ENCODE measurements around the gene PCDHGB7. TPM values are rescaled to one million over a fixed set of nuclear protein-coding genes. Genes with fewer than 3 reads are reported as not detected.

Gene PCDHGB7
- total and polyA plus RNA-seq, 2 donors (not counting 1 experiment from before 2014, with no cell fraction given): 13.0 to 15.3 TPM

- Histone ChIP-seq H3K4me2 (ENCODE audit: extremely low read depth, insufficient read depth, low read length) (no peak overlapping the region), H3K4me1 (ENCODE audit: control insufficient read depth, extremely low read depth, insufficient read depth, low read length) (no peaks in the 10 kb centered on the region), H3K36me3 (ENCODE audit: control insufficient read depth, insufficient read depth, low read length) (no peaks in the 10 kb centered on the region), H4K20me1 (ENCODE audit: control insufficient read depth, extremely low read depth, insufficient read depth, low read length) (no peaks in the 10 kb centered on the region), H3K27me3 (ENCODE audit: control insufficient read depth, insufficient read depth, low read length) (no peaks in the 10 kb centered on the region), H3K27ac (ENCODE audit: insufficient read depth, low read length) (no peak overlapping the region), H3K79me2 (ENCODE audit: control insufficient read depth, insufficient read depth, low read length) (no peaks in the 10 kb centered on the region), H3K9me3 (ENCODE audit: control insufficient read depth, insufficient read depth, low read depth, low read length) (no peaks in the 10 kb centered on the region), H3K4me3 (replicated peaks in 1 of 4; ENCODE audit: control extremely low read depth in 1 of 4, insufficient read depth in 1 of 4, low read depth in 3 of 4, low read length in 4 of 4) (no peak overlapping the region), H2AFZ (ENCODE audit: low read length) (no peak overlapping the region), H3K9ac (ENCODE audit: insufficient read depth, low read length) (no peak overlapping the region)
- no peak for TF ChIP-seq CTCF (conservative IDR thresholded peaks at IDR 0.05 in 1 of 2, IDR thresholded peaks at IDR 0.05 in 1 of 2; ENCODE audit: low read depth in 1 of 2, low read length in 2 of 2)
- TF ChIP-seq EZH2 (IDR thresholded peaks at IDR 0.05; ENCODE audit: low read length, missing control alignments): no peak
- no peak for DNase-seq (ENCODE audit: low read depth in 2 of 2)
Measured at GRCh38 chr5:141441571-141442170, 24.2 kb downstream of the PCDHGB7 start.

GRCh38 chr5:141465351-141465750, 47.9 kb downstream of the PCDHGB7 start:
- H3K27me3 ChIP-seq (ENCODE audit: control insufficient read depth, insufficient read depth, low read length): no peaks in the 10 kb centered on the region
- H3K4me3 ChIP-seq (replicated peaks in 1 of 4; ENCODE audit: control extremely low read depth in 1 of 4, insufficient read depth in 1 of 4, low read depth in 3 of 4, low read length in 4 of 4): no peak overlapping the region
- H4K20me1 ChIP-seq (ENCODE audit: control insufficient read depth, extremely low read depth, insufficient read depth, low read length): no peaks in the 10 kb centered on the region
- no peaks in the 10 kb centered on the region for H3K36me3 ChIP-seq (ENCODE audit: control insufficient read depth, insufficient read depth, low read length)
- TF ChIP-seq EZH2 (IDR thresholded peaks at IDR 0.05; ENCODE audit: low read length, missing control alignments): no peak
- no peak for TF ChIP-seq CTCF (conservative IDR thresholded peaks at IDR 0.05 in 1 of 2, IDR thresholded peaks at IDR 0.05 in 1 of 2; ENCODE audit: low read depth in 1 of 2, low read length in 2 of 2)
- H3K79me2 ChIP-seq (ENCODE audit: control insufficient read depth, insufficient read depth, low read length): no peaks in the 10 kb centered on the region
- no peak overlapping the region for H3K4me2 ChIP-seq (ENCODE audit: extremely low read depth, insufficient read depth, low read length)
- peak in 1 of 2 donors; percentile 74 for DNase-seq (ENCODE audit: low read depth in 2 of 2)
- no peaks in the 10 kb centered on the region for H3K9me3 ChIP-seq (ENCODE audit: control insufficient read depth, insufficient read depth, low read depth, low read length)
- H2AFZ ChIP-seq (ENCODE audit: low read length): no peak overlapping the region
- H3K9ac ChIP-seq (ENCODE audit: insufficient read depth, low read length): no peak overlapping the region
- no peak overlapping the region for H3K27ac ChIP-seq (ENCODE audit: insufficient read depth, low read length)
- no peaks in the 10 kb centered on the region for H3K4me1 ChIP-seq (ENCODE audit: control insufficient read depth, extremely low read depth, insufficient read depth, low read length)

Other genes with a start within 250 kb of the PCDHGB7 start
Only the 30 nearest of the 37 such genes appear.
- gene PCDHB11, start 218.1 kb upstream of the PCDHGB7 start, total RNA-seq: 0.77 and 1.7 TPM in 2 replicates
- 0.11 and 0.36 TPM in 2 replicates for gene PCDHB11, start 218.1 kb upstream of the PCDHGB7 start, polyA plus RNA-seq
- gene PCDHB12, start 209.0 kb upstream of the PCDHGB7 start, total RNA-seq: 0.26 and 0.66 TPM in 2 replicates
- 0.02 and 0.27 TPM in 2 replicates for gene PCDHB12, start 209.0 kb upstream of the PCDHGB7 start, polyA plus RNA-seq
- 0.26 and 1.5 TPM in 2 replicates for gene PCDHB13, start 203.8 kb upstream of the PCDHGB7 start, total RNA-seq
- gene PCDHB13, start 203.8 kb upstream of the PCDHGB7 start, polyA plus RNA-seq: 0.24 and 0.62 TPM in 2 replicates
- gene PCDHB14, start 194.3 kb upstream of the PCDHGB7 start, total RNA-seq: 0.77 and 1.7 TPM in 2 replicates
- gene PCDHB14, start 194.3 kb upstream of the PCDHGB7 start, polyA plus RNA-seq: 0.18 and 0.86 TPM in 2 replicates
- 0.77 and 1.8 TPM in 2 replicates for gene PCDHB15, start 172.3 kb upstream of the PCDHGB7 start, total RNA-seq
- 0.12 and 0.31 TPM in 2 replicates for gene PCDHB15, start 172.3 kb upstream of the PCDHGB7 start, polyA plus RNA-seq
- gene SLC25A2, start 113.6 kb upstream of the PCDHGB7 start, total RNA-seq: 0.66 TPM in 1 of 2 replicates, not detected in the other
- gene SLC25A2, start 113.6 kb upstream of the PCDHGB7 start, polyA plus RNA-seq: not detected in 2 replicates
- gene TAF7, start 96.9 kb upstream of the PCDHGB7 start, total RNA-seq: 87.1 and 107 TPM in 2 replicates
- gene TAF7, start 96.9 kb upstream of the PCDHGB7 start, polyA plus RNA-seq: 64.9 and 73.0 TPM in 2 replicates
- gene PCDHGA1, start 87.2 kb upstream of the PCDHGB7 start, total RNA-seq: 1.0 and 1.8 TPM in 2 replicates
- 1.1 and 1.6 TPM in 2 replicates for gene PCDHGA1, start 87.2 kb upstream of the PCDHGB7 start, polyA plus RNA-seq
- 2.8 and 4.5 TPM in 2 replicates for gene PCDHGA2, start 78.9 kb upstream of the PCDHGB7 start, total RNA-seq
- 4.2 and 5.8 TPM in 2 replicates for gene PCDHGA2, start 78.9 kb upstream of the PCDHGB7 start, polyA plus RNA-seq
- 1.5 and 2.8 TPM in 2 replicates for gene PCDHGA3, start 73.8 kb upstream of the PCDHGB7 start, total RNA-seq
- 1.3 and 1.4 TPM in 2 replicates for gene PCDHGA3, start 73.8 kb upstream of the PCDHGB7 start, polyA plus RNA-seq
- gene PCDHGB1, start 67.6 kb upstream of the PCDHGB7 start, total RNA-seq: 3.1 and 4.3 TPM in 2 replicates
- 1.7 TPM in 2 replicates for gene PCDHGB1, start 67.6 kb upstream of the PCDHGB7 start, polyA plus RNA-seq
- 2.8 and 7.6 TPM in 2 replicates for gene PCDHGA4, start 62.7 kb upstream of the PCDHGB7 start, total RNA-seq
- gene PCDHGA4, start 62.7 kb upstream of the PCDHGB7 start, polyA plus RNA-seq: 3.1 and 6.4 TPM in 2 replicates
- gene PCDHGB2, start 57.7 kb upstream of the PCDHGB7 start, total RNA-seq: 3.1 and 4.6 TPM in 2 replicates
- 2.3 and 5.7 TPM in 2 replicates for gene PCDHGB2, start 57.7 kb upstream of the PCDHGB7 start, polyA plus RNA-seq
- 1.5 and 2.6 TPM in 2 replicates for gene PCDHGA5, start 53.5 kb upstream of the PCDHGB7 start, total RNA-seq
- gene PCDHGA5, start 53.5 kb upstream of the PCDHGB7 start, polyA plus RNA-seq: 1.2 and 1.4 TPM in 2 replicates
- gene PCDHGB3, start 47.4 kb upstream of the PCDHGB7 start, total RNA-seq: 3.1 and 5.8 TPM in 2 replicates
- gene PCDHGB3, start 47.4 kb upstream of the PCDHGB7 start, polyA plus RNA-seq: 2.5 and 2.9 TPM in 2 replicates
- 3.1 and 4.8 TPM in 2 replicates for gene PCDHGA6, start 43.8 kb upstream of the PCDHGB7 start, total RNA-seq
- 3.9 and 4.2 TPM in 2 replicates for gene PCDHGA6, start 43.8 kb upstream of the PCDHGB7 start, polyA plus RNA-seq
- 2.8 and 6.8 TPM in 2 replicates for gene PCDHGA7, start 34.9 kb upstream of the PCDHGB7 start, total RNA-seq
- gene PCDHGA7, start 34.9 kb upstream of the PCDHGB7 start, polyA plus RNA-seq: 2.7 and 3.0 TPM in 2 replicates
- gene PCDHGB4, start 30.0 kb upstream of the PCDHGB7 start, total RNA-seq: 10.0 and 18.3 TPM in 2 replicates
- 13.3 and 15.5 TPM in 2 replicates for gene PCDHGB4, start 30.0 kb upstream of the PCDHGB7 start, polyA plus RNA-seq
- 2.6 and 4.6 TPM in 2 replicates for gene PCDHGA8, start 25.0 kb upstream of the PCDHGB7 start, total RNA-seq
- gene PCDHGA8, start 25.0 kb upstream of the PCDHGB7 start, polyA plus RNA-seq: 0.76 and 1.1 TPM in 2 replicates
- gene PCDHGB5, start 19.7 kb upstream of the PCDHGB7 start, total RNA-seq: 17.5 and 21.5 TPM in 2 replicates
- gene PCDHGB5, start 19.7 kb upstream of the PCDHGB7 start, polyA plus RNA-seq: 19.6 TPM in 2 replicates
- gene PCDHGA9, start 14.9 kb upstream of the PCDHGB7 start, total RNA-seq: 2.6 and 4.8 TPM in 2 replicates
- 3.2 and 3.3 TPM in 2 replicates for gene PCDHGA9, start 14.9 kb upstream of the PCDHGB7 start, polyA plus RNA-seq
- 3.9 and 4.3 TPM in 2 replicates for gene PCDHGB6, start 9.7 kb upstream of the PCDHGB7 start, total RNA-seq
- 2.6 and 2.8 TPM in 2 replicates for gene PCDHGB6, start 9.7 kb upstream of the PCDHGB7 start, polyA plus RNA-seq
- gene PCDHGA10, start 4.7 kb upstream of the PCDHGB7 start, total RNA-seq: 7.4 and 10.2 TPM in 2 replicates
- gene PCDHGA10, start 4.7 kb upstream of the PCDHGB7 start, polyA plus RNA-seq: 3.8 and 4.2 TPM in 2 replicates
- 5.9 and 8.6 TPM in 2 replicates for gene PCDHGA11, start 3.4 kb downstream of the PCDHGB7 start, total RNA-seq
- 4.7 and 10.8 TPM in 2 replicates for gene PCDHGA11, start 3.4 kb downstream of the PCDHGB7 start, polyA plus RNA-seq
- gene PCDHGA12, start 12.8 kb downstream of the PCDHGB7 start, total RNA-seq: 9.2 and 13.7 TPM in 2 replicates
- gene PCDHGA12, start 12.8 kb downstream of the PCDHGB7 start, polyA plus RNA-seq: 11.9 and 14.1 TPM in 2 replicates
- 59.0 and 63.4 TPM in 2 replicates for gene PCDHGC3, start 58.3 kb downstream of the PCDHGB7 start, total RNA-seq
- 106 and 109 TPM in 2 replicates for gene PCDHGC3, start 58.3 kb downstream of the PCDHGB7 start, polyA plus RNA-seq
- 1.5 and 3.0 TPM in 2 replicates for gene PCDHGC4, start 67.4 kb downstream of the PCDHGB7 start, total RNA-seq
- 0.48 and 0.76 TPM in 2 replicates for gene PCDHGC4, start 67.4 kb downstream of the PCDHGB7 start, polyA plus RNA-seq
- 1.3 and 2.6 TPM in 2 replicates for gene PCDHGC5, start 71.4 kb downstream of the PCDHGB7 start, total RNA-seq
- gene PCDHGC5, start 71.4 kb downstream of the PCDHGB7 start, polyA plus RNA-seq: 0.97 and 1.1 TPM in 2 replicates
- 17.2 and 21.1 TPM in 2 replicates for gene DIAPH1, start 201.3 kb downstream of the PCDHGB7 start, total RNA-seq
- gene DIAPH1, start 201.3 kb downstream of the PCDHGB7 start, polyA plus RNA-seq: 30.9 and 59.5 TPM in 2 replicates
- gene HDAC3, start 219.2 kb downstream of the PCDHGB7 start, total RNA-seq: 45.7 and 56.8 TPM in 2 replicates
- gene HDAC3, start 219.2 kb downstream of the PCDHGB7 start, polyA plus RNA-seq: 67.9 and 69.6 TPM in 2 replicates